Measurements from ENCODE around the gene RFX6. TPM values are rescaled to one million over a fixed set of nuclear protein-coding genes. Genes with fewer than 3 reads are reported as not detected.

The RFX6 gene
- total RNA-seq, 1 experiment from 2014 or later, result not detected

- no peak overlapping the region for H2AK5ac ChIP-seq (ENCODE audit: insufficient read length, low read length)
- WGBS (ENCODE audit: extremely low coverage, insufficient read length, low lambda C conversion rate), result no CpG with 5 or more reads among the region's 7 CpGs
- peaks cover 3 to 4% of the 10 kb centered on the region in 2 experiments for H3K4me1 Mint-ChIP-seq
- no peaks in the 10 kb centered on the region for H3K9me3 Mint-ChIP-seq
- no peak overlapping the region for H2AFZ ChIP-seq (ENCODE audit: low read length)
- H3K9me3 ChIP-seq (ENCODE audit: control insufficient read depth, low read depth, low read length), result no peaks in the 10 kb centered on the region
- H3K4me3 Mint-ChIP-seq, result no peak overlapping the region
- H2BK12ac ChIP-seq (ENCODE audit: insufficient read length, low read depth, low read length), result no peak overlapping the region
- H3K27ac ChIP-seq (ENCODE audit: insufficient read length, low read depth, low read length), result no peak overlapping the region
- H3K27me3 Mint-ChIP-seq (ENCODE audit: low read depth), result no peaks in the 10 kb centered on the region; the same call in 1 of the 2 replicates
- no peak overlapping the region for H3K9ac ChIP-seq (ENCODE audit: extremely low read depth, insufficient read length, low read length)
- no peak overlapping the region for H3K14ac ChIP-seq (ENCODE audit: insufficient read depth, low read length)
- no peak for DNase-seq
- H2BK20ac ChIP-seq (ENCODE audit: low read depth, low read length, poor library complexity, severe bottlenecking), result no peak overlapping the region
- H3K23me2 ChIP-seq (ENCODE audit: insufficient read length, low read depth, low read length, poor library complexity, severe bottlenecking), result no peaks in the 10 kb centered on the region
- no peak overlapping the region for H4K91ac ChIP-seq (ENCODE audit: insufficient read length, low read depth, low read length)
- H2BK120ac ChIP-seq (ENCODE audit: low read depth, low read length, poor library complexity, severe bottlenecking), result no peak overlapping the region
- no peaks in the 10 kb centered on the region for H3K27me3 ChIP-seq (ENCODE audit: insufficient read depth, low read length)
- no peak overlapping the region for H4K5ac ChIP-seq (ENCODE audit: insufficient read length, low read depth, low read length)
- no peak overlapping the region for H3K4me2 ChIP-seq (ENCODE audit: insufficient read depth, insufficient read length, low read length)
- H3K27ac Mint-ChIP-seq, result no peak overlapping the region
- no peaks in the 10 kb centered on the region for H3K4me1 ChIP-seq (ENCODE audit: insufficient read depth, low read length)
- no peaks in the 10 kb centered on the region for H3K36me3 Mint-ChIP-seq (ENCODE audit: insufficient read depth in 1 of 3, low read depth in 3 of 3)
- no peak overlapping the region for H2BK15ac ChIP-seq (ENCODE audit: low read depth, low read length)
- no peaks in the 10 kb centered on the region for H4K20me1 ChIP-seq (ENCODE audit: control insufficient read depth, insufficient read depth, insufficient read length)
- no peak overlapping the region for H3T11ph ChIP-seq (ENCODE audit: low read length)
- no peak for TF ChIP-seq CTCF (conservative IDR thresholded peaks at IDR 0.05)
- no peak overlapping the region for H3K18ac ChIP-seq (ENCODE audit: insufficient read length, low read depth, low read length)
- no peaks in the 10 kb centered on the region for H3K79me2 ChIP-seq (ENCODE audit: insufficient read depth, low read length)
- no peak overlapping the region for H3K4ac ChIP-seq (ENCODE audit: low read depth, low read length)
- H2BK5ac ChIP-seq (ENCODE audit: insufficient read length, low read length), result no peak overlapping the region
- no peak overlapping the region for H3K23ac ChIP-seq (ENCODE audit: insufficient read length, low read depth, low read length)
- no peak overlapping the region for H3K56ac ChIP-seq (ENCODE audit: insufficient read length, low read depth, low read length)
- no peak overlapping the region for H4K8ac ChIP-seq (replicated peaks; ENCODE audit: insufficient read length, low read depth, low read length)
- no peaks in the 10 kb centered on the region for H3K79me1 ChIP-seq (ENCODE audit: insufficient read depth, low read depth, low read length, poor library complexity, severe bottlenecking)
Observed at GRCh38 chr6:116954938-116955337, 77.9 kb downstream of the RFX6 start.

Measured in H9 (cell line).